RWPE2 (cell line): ENCODE data around the gene HRAS.

Source experiments
- ATAC-seq: fragments of 200-7000 bp; cut with Tn5 transposase; 3 replicates; pipeline ENCODE4 v1.9.1; 2021; ENCODE audit warnings: low read depth
- DNase-seq: peaks from one replicate; pipeline ENCODE4 v3.0.0-alpha.2; 2020; ENCODE audit warnings: low spot score
- H3K27ac ChIP-seq: fragments of 450-650 bp; 2 replicates; pipeline ENCODE4 v1.5.1; 2017; ENCODE audit warnings: mild to moderate bottlenecking; ENCODE audit not compliant: poor library complexity, severe bottlenecking
- H3K27me3 ChIP-seq: fragments of 250-450 bp; sonication (Bioruptor Pico); 2 replicates; pipeline ENCODE4 v1.5.1; 2021; ENCODE audit warnings: mild to moderate bottlenecking, moderate library complexity; ENCODE audit not compliant: insufficient read depth, poor library complexity, severe bottlenecking
- H3K36me3 ChIP-seq: fragments of 250-450 bp; sonication (Bioruptor Pico); 2 replicates; pipeline ENCODE4 v1.5.1; 2020; ENCODE audit warnings: low read depth, mild to moderate bottlenecking, moderate library complexity
- H3K4me1 ChIP-seq: fragments of 250-450 bp; sonication (Bioruptor Pico); 2 replicates; pipeline ENCODE4 v1.5.1; 2021; ENCODE audit warnings: mild to moderate bottlenecking, moderate library complexity; ENCODE audit not compliant: insufficient read depth, poor library complexity, severe bottlenecking
- H3K4me3 ChIP-seq: fragments of 250-450 bp; sonication (Bioruptor Pico); 2 replicates; pipeline ENCODE4 v1.5.1; 2021; ENCODE audit warnings: mild to moderate bottlenecking, moderate library complexity; ENCODE audit not compliant: severe bottlenecking
- H3K9me3 ChIP-seq: fragments of 250-450 bp; sonication (Bioruptor Pico); 2 replicates; pipeline ENCODE4 v1.5.1; 2021; ENCODE audit warnings: mild to moderate bottlenecking, moderate library complexity; ENCODE audit not compliant: severe bottlenecking
- CTCF ChIP-seq: fragments of 450-650 bp; IDR thresholded peaks from one replicate; pipeline ENCODE4 v1.5.1; 2017; ENCODE audit warnings: mild to moderate bottlenecking, moderate library complexity; ENCODE audit not compliant: poor library complexity, severe bottlenecking

HRAS gene

GRCh38 chr11:562046-562645 lies 26.8 kb upstream of the HRAS start:
- TF ChIP-seq CTCF, result no peak
- no peak for ATAC-seq
- H3K27ac ChIP-seq, result peak overlapping the region; percentile 81
- H3K9me3 ChIP-seq, result no peaks in the 10 kb centered on the region
- H3K4me3 ChIP-seq, result peak overlapping the region; percentile 93
- H3K27me3 ChIP-seq, result no peaks in the 10 kb centered on the region
- DNase-seq, result no peak
- peaks cover 29% of the 10 kb centered on the region for H3K36me3 ChIP-seq
- peaks cover 3% of the 10 kb centered on the region for H3K4me1 ChIP-seq

GRCh38 chr11:561148-562003 lies 26.0 kb upstream of the HRAS start:
- TF ChIP-seq CTCF, result no peak
- DNase-seq (no peak), ATAC-seq (peak; percentile 48)
- Histone ChIP-seq H3K27me3 (no peaks in the 10 kb centered on the region), H3K27ac (peak overlapping the region; percentile 81), H3K36me3 (peaks cover 22% of the 10 kb centered on the region), H3K4me1 (no peaks in the 10 kb centered on the region), H3K4me3 (peak overlapping the region; percentile 93), H3K9me3 (no peaks in the 10 kb centered on the region)

DNA sequence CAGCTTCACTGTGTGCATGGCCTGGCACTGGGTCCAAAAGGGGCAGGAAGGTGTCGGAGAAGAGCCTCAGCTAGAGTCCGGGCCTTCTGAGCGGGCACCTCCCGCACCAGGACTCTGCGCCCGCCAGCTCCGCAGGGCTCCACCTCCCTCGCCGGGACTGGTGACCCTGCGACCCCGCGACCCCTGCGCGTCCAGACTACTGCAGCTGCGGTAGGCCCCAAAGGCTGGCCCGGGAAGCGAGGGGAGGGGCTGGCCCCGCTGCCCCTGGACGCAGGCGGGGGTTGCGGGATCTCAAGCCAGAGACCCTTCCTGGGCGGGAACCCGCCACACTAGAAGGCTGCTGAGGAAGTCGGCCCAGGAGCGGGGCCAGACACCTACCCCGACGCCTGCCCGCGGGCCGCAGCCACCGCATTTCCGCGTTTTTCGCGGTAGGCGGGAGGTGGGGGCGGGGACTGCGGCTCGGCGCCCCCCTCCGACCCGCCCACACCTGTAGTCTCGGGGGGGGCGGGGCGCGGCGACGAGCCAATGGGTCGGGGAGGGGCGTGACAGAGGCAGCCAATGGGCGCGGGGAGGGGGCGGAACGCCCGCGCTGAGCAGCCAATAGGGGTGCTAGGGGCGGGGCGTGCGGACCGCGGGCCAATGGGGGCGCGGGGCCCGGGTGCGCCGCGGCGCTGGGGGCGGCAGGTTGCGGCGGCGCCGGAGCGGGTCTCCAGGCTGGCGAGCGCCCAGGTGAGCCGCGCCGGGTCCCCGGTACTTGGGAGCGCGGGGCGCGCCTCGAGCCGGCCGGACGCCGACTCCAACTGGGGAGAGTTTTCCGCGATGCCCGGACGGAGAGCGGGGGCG lies 25.1 kb upstream of the HRAS start, which contains the start of the genes LMNTD2 and RASSF7:
LMNTD2 (minus strand) TSS at position 434 of the 843 bp plus-strand sequence; CDS start at position 412, 22 bp downstream.
RASSF7 (plus strand) TSS at position 666 of the 843 bp plus-strand sequence. CDS start 799 bp downstream, outside the sequence.
- Histone ChIP-seq H3K27me3 (peaks cover 3% of the 10 kb centered on the region), H3K4me1 (no peaks in the 10 kb centered on the region), H3K27ac (peak within 1 kb of the TSS; percentile 81), H3K4me3 (peak within 1 kb of the TSS; percentile 93), H3K9me3 (no peaks in the 10 kb centered on the region), H3K36me3 (peaks cover 15% of the 10 kb centered on the region)
- ATAC-seq, result peak; percentile 60
- peak; percentile 92 for DNase-seq
- TF ChIP-seq CTCF, result no peak

DNA sequence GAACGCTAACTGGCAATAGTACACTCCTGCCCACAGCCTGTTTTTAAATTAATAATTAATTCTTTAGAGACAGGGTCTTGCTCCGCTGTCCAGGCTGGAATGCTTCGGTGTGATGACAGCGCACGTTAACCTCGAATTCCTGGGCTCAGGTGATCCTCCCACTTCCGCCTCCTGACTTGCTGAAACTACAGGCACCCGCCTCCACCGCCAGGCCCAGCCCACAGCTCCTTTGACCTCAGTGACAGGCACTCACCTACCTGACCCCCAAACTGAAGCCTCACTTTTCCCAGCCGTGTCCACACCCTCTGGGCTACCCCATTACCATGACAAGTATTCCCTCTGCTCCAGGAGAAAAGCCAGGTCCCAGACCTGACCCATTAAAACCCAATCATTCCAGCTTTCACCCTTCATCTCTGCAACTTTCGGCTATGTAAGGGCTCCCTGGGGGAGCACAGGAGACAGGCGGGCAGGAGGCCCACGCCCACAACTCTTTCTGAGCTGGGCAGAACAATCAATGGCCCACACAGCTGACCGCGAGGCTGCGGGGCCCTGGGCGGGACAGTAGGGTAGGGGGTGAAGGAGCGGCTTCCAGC lies 24.4 kb upstream of the HRAS start:
- no peak for ATAC-seq
- no peak for DNase-seq
- H3K4me1 ChIP-seq, result no peaks in the 10 kb centered on the region
- H3K9me3 ChIP-seq, result no peaks in the 10 kb centered on the region
- peak overlapping the region; percentile 93 for H3K4me3 ChIP-seq
- H3K36me3 ChIP-seq, result peaks cover 15% of the 10 kb centered on the region
- peaks cover 7% of the 10 kb centered on the region for H3K27me3 ChIP-seq
- no peak for TF ChIP-seq CTCF
- peak overlapping the region; percentile 81 for H3K27ac ChIP-seq
